GM12878 (cell line): ENCODE data around the gene WDR91. TPM values are rescaled to one million over a fixed set of nuclear protein-coding genes. Genes with fewer than 3 reads are reported as not detected.

Source experiments
- ATAC-seq: fragments of 200-7000 bp; cut with Tn5 transposase; 3 replicates; pipeline ENCODE4 v1.9.1; 2020; ENCODE audit warnings: mild to moderate bottlenecking, moderate library complexity
- BruUV-seq: library from RNA; stranded (reverse); fragments of 400-500 nt; replicated peaks from 2 replicates; lab custom pipeline; 2021; lab: Mats Ljungman, UMichigan
- CTCF ChIA-PET: fragments of 300-600 bp; sonication (Branson Sonifier 250); formaldehyde crosslinking; extraction: SDS; loops from one replicate; lab custom pipeline; 2021; ENCODE audit warnings: inconsistent platforms; lab: Yijun Ruan, JAX
- POLR2A ChIA-PET: fragments of 350-600 bp; formaldehyde crosslinking; extraction: SDS; loops from one replicate; lab custom pipeline; 2021; ENCODE audit warnings: inconsistent platforms; lab: Charles Lee
- RAD21 ChIA-PET: fragments of 300-600 bp; sonication (Branson Sonifier 250); formaldehyde crosslinking; loops from one replicate; lab custom pipeline; 2023; ENCODE audit warnings: antibody characterized with exemption; ENCODE audit not compliant: unreplicated experiment; lab: Charles Lee
- SMC1A ChIA-PET: fragments of 300-600 bp; sonication (Branson Sonifier 250); formaldehyde crosslinking; loops from one replicate; lab custom pipeline; 2023; ENCODE audit not compliant: unreplicated experiment, uncharacterized antibody; lab: Charles Lee
- DNase-seq: peaks from one replicate; pipeline ENCODE4 v3.0.0-alpha.2; 2011; ENCODE audit warnings: low read depth, low spot score
- FAIRE-seq: peaks from 3 replicates; lab custom pipeline; 2011; peaks lifted over from hg19 to GRCh38; lab: Jason Lieb, UNC
- H2AFZ ChIP-seq: 2 replicates; pipeline ENCODE4 v1.6.0; 2011; ENCODE audit warnings: low read depth, low read length, control low read depth; ENCODE audit not compliant: control insufficient read depth
- H3K27ac ChIP-seq: 2 replicates; pipeline ENCODE4 v1.5.1; 2011; ENCODE audit warnings: control low read depth; ENCODE audit not compliant: control insufficient read depth, insufficient read depth
- H3K27me3 ChIP-seq, 2 experiments: replicated peaks in 1 of 2; 2 replicates each; pipeline versions ENCODE4 v1.6.0 to v1.6.1; 2011; ENCODE audit warnings: low read length in 1 of 2; ENCODE audit not compliant: control insufficient read depth in 2 of 2, insufficient read depth in 2 of 2
- H3K36me3 ChIP-seq, 2 experiments: 2 replicates each; pipeline ENCODE4 v1.5.1; 2011; ENCODE audit warnings: low read length in 1 of 2; ENCODE audit not compliant: control insufficient read depth in 2 of 2, insufficient read depth in 2 of 2
- H3K4me1 ChIP-seq: 2 replicates; pipeline ENCODE4 v1.6.1; 2011; ENCODE audit warnings: mild to moderate bottlenecking, low read length, moderate library complexity, mixed read lengths; ENCODE audit not compliant: control insufficient read depth, insufficient read depth
- H3K4me2 ChIP-seq: 2 replicates; pipeline ENCODE4 v1.6.0; 2011; ENCODE audit warnings: control low read depth; ENCODE audit not compliant: control insufficient read depth, insufficient read depth
- H3K4me3 ChIP-seq: fragments of 200-600 bp; sonication (generic); 2 replicates; pipeline ENCODE4 v1.5.1; 2016
- H3K79me2 ChIP-seq: 2 replicates; pipeline ENCODE4 v1.6.0; 2011; ENCODE audit warnings: low read length; ENCODE audit not compliant: control insufficient read depth, insufficient read depth
- H3K9ac ChIP-seq: 2 replicates; pipeline ENCODE4 v1.8.0; 2011; ENCODE audit warnings: low read length, control low read depth, mixed read lengths; ENCODE audit not compliant: control insufficient read depth, insufficient read depth
- H3K9me3 ChIP-seq: replicated peaks from 3 replicates; pipeline ENCODE4 v1.5.1; 2011; ENCODE audit warnings: mild to moderate bottlenecking, low read length; ENCODE audit not compliant: control insufficient read depth, insufficient read depth
- H4K20me1 ChIP-seq: 2 replicates; pipeline ENCODE4 v1.6.0; 2011; ENCODE audit not compliant: control insufficient read depth, insufficient read depth
- MEF2B ChIP-seq: fragments of 450-650 bp; IDR thresholded peaks from 2 replicates; pipeline ENCODE4 v1.6.1; 2018; ENCODE audit warnings: mild to moderate bottlenecking, moderate library complexity; ENCODE audit not compliant: partially characterized antibody, poor library complexity, severe bottlenecking
- MTA2 ChIP-seq: fragments of 450-650 bp; IDR thresholded peaks from 2 replicates; pipeline ENCODE4 v1.6.1; 2016; ENCODE audit warnings: low read depth, mild to moderate bottlenecking, moderate library complexity
- ZBTB4 ChIP-seq: fragments of 450-650 bp; formaldehyde crosslinking; IDR thresholded peaks from 2 replicates; pipeline ENCODE4 v1.4.0; 2022; ENCODE audit warnings: mild to moderate bottlenecking, moderate library complexity
- ZNF592 ChIP-seq: fragments of 450-650 bp; IDR thresholded peaks from 2 replicates; pipeline ENCODE4 v1.6.1; 2017; ENCODE audit warnings: mild to moderate bottlenecking, moderate library complexity
- WGBS: methylation state at CpG from one replicate; pipeline ENCODE4 v1.1.6; 2016; ENCODE audit warnings: low lambda C conversion rate; ENCODE audit not compliant: insufficient replicate concordance, insufficient coverage; ENCODE audit errors: missing lambda C conversion rate; 5-methylcytosine and 5-hydroxymethylcytosine counted together
- in situ Hi-C: fragments of 300-500 bp; cut with MboI; formaldehyde crosslinking; loops from 9 replicates; pipeline ENCODE4 v1.14.3; 2018; ENCODE audit warnings: mixed read lengths
- intact Hi-C: fragments of 100-400 bp; cut with micrococcal nuclease; formaldehyde crosslinking; loops from one replicate; pipeline ENCODE4 v1.14.2; 2022; ENCODE audit not compliant: unreplicated experiment
- polyA plus RNA-seq, 11 experiments: library from polyadenylated mRNA; depleted of rRNA in 4 of 11; unstranded in 6 of 11; stranded (reverse) in 5 of 11; fragments of >200 nt; fragmentation: Nextera tagmentation in 4 of 11; fragmentation: Illumina TruSeq in 1 of 11; extraction: Ambion mirVana in 4 of 11; extraction: Trizol in 1 of 11; gene quantifications; 1 replicate in 1 of 11; 2 replicates in 10 of 11; pipeline versions ENCODE4 v1.2.1 to v1.2.3, GENCODE V29; 2011 to 2016; ENCODE audit warnings: inconsistent platforms in 2 of 11, missing spikeins in 2 of 11, low read depth in 1 of 11
- total RNA-seq, 4 experiments: library from RNA; depleted of rRNA in 3 of 4; stranded (reverse); fragments of >200 nt in 3 of 4; fragmentation: Illumina TruSeq in 1 of 4; extraction: Trizol in 1 of 4; gene quantifications; 2 replicates each; pipeline versions ENCODE4 v1.2.1 to v1.2.3, GENCODE V29; 2013 to 2021
- TF ChIP-seq, protein P1 (sequence below): fragments of 450-650 bp; IDR thresholded peaks from 2 replicates; pipeline ENCODE4 v1.6.1; 2017; ENCODE audit warnings: mild to moderate bottlenecking, moderate library complexity

The WDR91 gene
- total and polyA plus RNA-seq, 10 of the 15 experiments (the other 5 are each of a cell fraction or from before 2014, with no cell fraction given), result 7.6 to 83.3 (median 16.5) TPM

DNA sequence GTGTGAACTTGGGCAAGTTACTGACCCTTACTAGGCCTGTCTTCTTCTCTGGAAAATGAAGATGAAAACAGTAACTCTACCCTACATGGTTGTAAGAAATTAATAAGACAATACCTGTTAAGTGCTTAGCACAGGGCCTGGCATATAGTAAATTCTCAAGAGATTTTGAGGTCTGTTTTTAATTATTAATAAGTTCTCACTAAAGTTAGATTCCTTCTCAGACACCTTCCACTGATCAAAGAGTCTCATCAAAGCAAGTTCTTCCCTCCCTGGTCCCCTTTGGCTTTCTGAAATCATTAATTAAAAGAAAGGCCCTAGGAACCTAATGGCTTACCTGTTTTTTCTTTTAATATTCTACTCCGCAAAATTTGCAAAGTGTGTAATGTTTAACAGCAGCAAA is 58.9 kb downstream of the WDR91 start:
- in situ Hi-C loops, result no loop called here
- Histone ChIP-seq H3K79me2 (peaks cover 44% of the 10 kb centered on the region), H3K4me3 (no peak overlapping the region), H4K20me1 (no peaks in the 10 kb centered on the region), H3K9ac (no peak overlapping the region), H3K4me2 (no peak overlapping the region)
- POLR2A ChIA-PET, result interaction anchor here (1.2 to 9.3 kb wide), 2 partner anchors 13 to 34 kb away, joined by 4 to 169 read pairs; partner anchors contain the start of gene CYREN
- no peak for FAIRE-seq
- peak; percentile 58 for TF ChIP-seq MEF2B
- no peak for TF ChIP-seq ZBTB4 (CRISPR knock-in tag)
- peak; percentile 79 for TF ChIP-seq MTA2
- no peak for TF ChIP-seq ZNF592
- TF ChIP-seq, protein P1, sequence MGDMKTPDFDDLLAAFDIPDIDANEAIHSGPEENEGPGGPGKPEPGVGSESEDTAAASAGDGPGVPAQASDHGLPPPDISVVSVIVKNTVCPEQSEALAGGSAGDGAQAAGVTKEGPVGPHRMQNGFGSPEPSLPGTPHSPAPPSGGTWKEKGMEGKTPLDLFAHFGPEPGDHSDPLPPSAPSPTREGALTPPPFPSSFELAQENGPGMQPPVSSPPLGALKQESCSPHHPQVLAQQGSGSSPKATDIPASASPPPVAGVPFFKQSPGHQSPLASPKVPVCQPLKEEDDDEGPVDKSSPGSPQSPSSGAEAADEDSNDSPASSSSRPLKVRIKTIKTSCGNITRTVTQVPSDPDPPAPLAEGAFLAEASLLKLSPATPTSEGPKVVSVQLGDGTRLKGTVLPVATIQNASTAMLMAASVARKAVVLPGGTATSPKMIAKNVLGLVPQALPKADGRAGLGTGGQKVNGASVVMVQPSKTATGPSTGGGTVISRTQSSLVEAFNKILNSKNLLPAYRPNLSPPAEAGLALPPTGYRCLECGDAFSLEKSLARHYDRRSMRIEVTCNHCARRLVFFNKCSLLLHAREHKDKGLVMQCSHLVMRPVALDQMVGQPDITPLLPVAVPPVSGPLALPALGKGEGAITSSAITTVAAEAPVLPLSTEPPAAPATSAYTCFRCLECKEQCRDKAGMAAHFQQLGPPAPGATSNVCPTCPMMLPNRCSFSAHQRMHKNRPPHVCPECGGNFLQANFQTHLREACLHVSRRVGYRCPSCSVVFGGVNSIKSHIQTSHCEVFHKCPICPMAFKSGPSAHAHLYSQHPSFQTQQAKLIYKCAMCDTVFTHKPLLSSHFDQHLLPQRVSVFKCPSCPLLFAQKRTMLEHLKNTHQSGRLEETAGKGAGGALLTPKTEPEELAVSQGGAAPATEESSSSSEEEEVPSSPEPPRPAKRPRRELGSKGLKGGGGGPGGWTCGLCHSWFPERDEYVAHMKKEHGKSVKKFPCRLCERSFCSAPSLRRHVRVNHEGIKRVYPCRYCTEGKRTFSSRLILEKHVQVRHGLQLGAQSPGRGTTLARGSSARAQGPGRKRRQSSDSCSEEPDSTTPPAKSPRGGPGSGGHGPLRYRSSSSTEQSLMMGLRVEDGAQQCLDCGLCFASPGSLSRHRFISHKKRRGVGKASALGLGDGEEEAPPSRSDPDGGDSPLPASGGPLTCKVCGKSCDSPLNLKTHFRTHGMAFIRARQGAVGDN, result peak; percentile 55; the same call in 1 of the 2 replicates
- TF ChIP-seq, all 136 proteins: peak for 3
- Histone ChIP-seq H3K9me3 (peaks cover 19% of the 10 kb centered on the region), H3K4me1 (peaks cover 12% of the 10 kb centered on the region), H2AFZ (no peak overlapping the region), H3K36me3 (peaks cover 2% of the 10 kb centered on the region in 2 experiments; a peak in 2 of 4 replicates), H3K27ac (no peak overlapping the region), H3K27me3 (no peaks in the 10 kb centered on the region)
- ChIA-PET CTCF (interaction anchor here (6.1 kb wide), 1 partner anchor 166 kb away, joined by 69 read pairs; the partner anchor contains the start of gene AGBL3), RAD21 (interaction anchor here (1.2 to 7.3 kb wide), 4 partner anchors 9 to 163 kb away, joined by 3 to 154 read pairs (median 44); partner anchors contain the start of gene AGBL3), SMC1A (interaction anchor here (10.7 to 12.4 kb wide), 2 partner anchors 17 to 162 kb away, joined by 158 to 293 read pairs; partner anchors contain the start of genes AGBL3 and CYREN)
- no TSS peak for BruUV-seq
- intact Hi-C loops, result no loop called here
- 95% methylated on average over 1 of the region's 1 CpG for WGBS
- ATAC-seq (peak; percentile 2; the same call in 1 of the 3 replicates), DNase-seq (no peak)
